Motor neuron (in vitro differentiated cells): ENCODE data around the gene TSACC. TPM values are rescaled to one million over a fixed set of nuclear protein-coding genes. Genes with fewer than 3 reads are reported as not detected.
"Not testable (repeated sequence)": the region's sequence is repeated elsewhere in the genome, so short reads cannot be mapped to it uniquely, and the experiment has no call there.

Experiments used
- ATAC-seq, 8 experiments: fragments of 200-7000 bp; cut with Tn5 transposase; replicated peaks in 6 of 8; 2 replicates each; pipeline ENCODE4 v1.8.0; 2021; ENCODE audit warnings: mild to moderate bottlenecking in 8 of 8, moderate library complexity in 8 of 8
- H3K27ac ChIP-seq, 2 donors: fragments of 250-450 bp; sonication (Bioruptor Pico); 2 replicates each; pipeline ENCODE4 v1.9.0; 2021; ENCODE audit warnings: antibody characterized with exemption in 2 of 2, mild to moderate bottlenecking in 2 of 2, moderate library complexity in 1 of 2
- H3K4me1 ChIP-seq, 2 donors: fragments of 250-450 bp; sonication (Bioruptor Pico); replicated peaks in 1 of 2; 2 replicates each; pipeline ENCODE4 v1.6.1; 2021; ENCODE audit warnings: antibody characterized with exemption in 2 of 2, mild to moderate bottlenecking in 2 of 2, moderate library complexity in 1 of 2
- H3K4me3 ChIP-seq, 5 donors: fragments of 250-450 bp; sonication (Bioruptor Pico); 2 replicates each; pipeline ENCODE4 v1.9.0; 2021; ENCODE audit warnings: antibody characterized with exemption in 5 of 5, mild to moderate bottlenecking in 5 of 5, moderate library complexity in 4 of 5
- WGBS, 10 experiments: fragments of 450-650 bp; shearing (Covaris generic); methylation state at CpG; one replicate each; pipeline ENCODE4 v1.0.0; 2022; 5-methylcytosine and 5-hydroxymethylcytosine counted together
- in situ Hi-C, 9 experiments: fragments of 400-800 bp; cut with MboI; loops; one replicate each; pipeline ENCODE4 v1.15.0; 2021; ENCODE audit warnings: low sequenced_read_pairs in 9 of 9, low pct_unique_long_range_greater_than_20kb in 2 of 9; ENCODE audit not compliant: unreplicated experiment in 9 of 9
- total RNA-seq, 8 experiments: library from RNA; unstranded; fragments of 300-600 nt; gene quantifications; 2 replicates each; pipeline versions ENCODE4 v1.2.3 to v1.2.4, GENCODE V29; 2022

TSACC gene
- total RNA-seq, 8 experiments from 2014 or later = 0.22 to 8.3 (median 1.2) TPM; not detected in 2

DNA sequence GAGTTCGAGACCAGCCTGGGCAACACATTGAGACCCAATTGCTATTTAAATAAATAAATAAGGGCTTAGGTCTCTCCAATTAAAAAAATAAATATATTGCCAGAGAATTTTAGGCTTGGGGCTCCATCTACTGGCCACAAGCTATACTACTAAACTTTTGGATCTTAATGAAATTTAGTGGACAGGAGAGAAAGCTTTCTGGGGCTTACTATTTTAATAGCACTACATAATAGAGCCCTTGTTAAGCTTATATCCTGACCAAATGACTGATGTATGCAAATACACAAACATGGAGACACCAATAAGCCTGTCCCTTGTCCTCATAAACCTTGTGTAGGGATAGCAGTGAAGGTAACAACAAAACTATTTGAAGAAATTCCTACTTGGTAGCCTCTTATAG lies 18.7 kb upstream of the TSACC start:
- ATAC-seq = peak in 1 of 8 experiments; percentile 32
- no peak overlapping the region for H3K4me3 ChIP-seq
- no peaks in the 10 kb centered on the region for H3K4me1 ChIP-seq
- in situ Hi-C loops = no loop called here
- no peak overlapping the region for H3K27ac ChIP-seq
- 63 to 100% (median 100%) methylated on average over 1 of the region's 1 CpG; no CpG with 5 or more reads in 4 of the 10 experiments for WGBS, 10 experiments

DNA sequence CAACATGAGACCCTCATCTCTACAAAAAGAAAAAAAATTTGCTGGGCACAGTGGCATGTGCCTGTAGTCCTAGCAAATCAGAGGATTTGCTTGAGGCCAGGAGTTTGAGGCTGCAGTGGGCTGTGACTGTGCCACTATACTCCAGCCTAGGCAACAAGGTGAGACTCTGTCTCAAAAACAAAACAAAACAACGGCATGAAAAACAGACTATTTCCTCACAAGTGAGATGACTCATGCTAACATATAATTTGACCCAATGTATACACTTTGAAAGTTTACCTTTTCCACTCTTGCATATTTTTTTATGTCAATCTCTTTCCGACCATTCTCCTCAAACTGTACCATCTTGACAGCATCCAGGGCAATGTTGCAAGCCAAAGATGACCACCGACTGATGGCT lies 17.8 kb upstream of the TSACC start:
- H3K27ac ChIP-seq = no peak overlapping the region
- H3K4me1 ChIP-seq = no peaks in the 10 kb centered on the region
- in situ Hi-C loops = no loop called here
- H3K4me3 ChIP-seq = no peak overlapping the region
- no peak for ATAC-seq
- 36 to 100% (median 93%) methylated on average over 1 to 3 of the region's 3 CpGs; no CpG with 5 or more reads in 1 of the 10 experiments for WGBS, 10 experiments

DNA sequence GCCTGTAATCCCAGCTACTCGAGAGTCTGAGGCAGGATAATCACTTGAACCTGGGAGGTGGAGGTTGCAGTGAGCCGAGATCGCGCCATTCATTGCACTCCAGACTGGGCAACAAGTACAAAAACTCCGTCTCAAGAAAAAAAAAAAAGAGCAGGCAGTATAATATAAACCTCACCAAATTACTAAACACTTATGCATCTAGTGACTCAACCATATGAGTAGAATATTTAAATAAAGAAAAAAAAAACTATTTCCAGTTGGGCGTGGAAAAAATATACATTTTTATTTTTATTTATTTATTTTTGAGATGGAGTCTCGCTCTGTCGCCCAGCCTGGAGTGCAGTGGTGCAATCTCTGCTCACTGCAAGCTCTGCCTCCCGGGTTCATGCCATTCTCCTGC lies 15.1 kb upstream of the TSACC start:
- ATAC-seq = peak in 3 of 8 experiments; percentile 83 to 87 (median 83)
- H3K27ac ChIP-seq, H3K4me1 ChIP-seq, in situ Hi-C loops, H3K4me3 ChIP-seq: not testable (repeated sequence)
- 40 to 100% (median 86%) methylated on average over 1 to 9 of the region's 9 CpGs for WGBS, 10 experiments

DNA sequence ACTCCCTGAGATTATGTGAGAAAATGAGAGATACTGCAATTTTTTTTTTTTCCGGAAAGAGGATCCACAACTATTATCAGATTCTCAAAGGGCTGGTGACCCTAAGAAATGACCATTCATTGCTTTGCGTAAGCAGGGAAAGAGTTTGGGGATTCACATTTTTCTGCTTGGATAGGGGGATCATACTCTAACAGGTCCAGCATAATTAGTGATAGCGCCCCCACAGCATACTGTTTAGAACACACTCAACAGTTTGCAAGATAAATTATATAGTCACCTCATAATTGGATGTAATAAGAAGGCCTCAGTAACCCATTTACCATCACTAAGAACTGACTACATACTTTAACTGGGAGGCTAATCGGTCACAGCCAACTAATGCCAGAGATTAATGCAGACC lies 2.1 kb upstream of the TSACC start:
- peaks cover 11% of the 10 kb centered on the region in 2 donors for H3K4me1 ChIP-seq
- peak overlapping the region in 3 of 5 donors; percentile 63 to 84 (median 68) for H3K4me3 ChIP-seq
- WGBS, 10 experiments = 33 to 89% (median 81%) methylated on average over 1 to 4 of the region's 4 CpGs; no CpG with 5 or more reads in 1 of the 10 experiments
- ATAC-seq = no peak
- in situ Hi-C loops = no loop called here
- H3K27ac ChIP-seq = no peak overlapping the region

DNA sequence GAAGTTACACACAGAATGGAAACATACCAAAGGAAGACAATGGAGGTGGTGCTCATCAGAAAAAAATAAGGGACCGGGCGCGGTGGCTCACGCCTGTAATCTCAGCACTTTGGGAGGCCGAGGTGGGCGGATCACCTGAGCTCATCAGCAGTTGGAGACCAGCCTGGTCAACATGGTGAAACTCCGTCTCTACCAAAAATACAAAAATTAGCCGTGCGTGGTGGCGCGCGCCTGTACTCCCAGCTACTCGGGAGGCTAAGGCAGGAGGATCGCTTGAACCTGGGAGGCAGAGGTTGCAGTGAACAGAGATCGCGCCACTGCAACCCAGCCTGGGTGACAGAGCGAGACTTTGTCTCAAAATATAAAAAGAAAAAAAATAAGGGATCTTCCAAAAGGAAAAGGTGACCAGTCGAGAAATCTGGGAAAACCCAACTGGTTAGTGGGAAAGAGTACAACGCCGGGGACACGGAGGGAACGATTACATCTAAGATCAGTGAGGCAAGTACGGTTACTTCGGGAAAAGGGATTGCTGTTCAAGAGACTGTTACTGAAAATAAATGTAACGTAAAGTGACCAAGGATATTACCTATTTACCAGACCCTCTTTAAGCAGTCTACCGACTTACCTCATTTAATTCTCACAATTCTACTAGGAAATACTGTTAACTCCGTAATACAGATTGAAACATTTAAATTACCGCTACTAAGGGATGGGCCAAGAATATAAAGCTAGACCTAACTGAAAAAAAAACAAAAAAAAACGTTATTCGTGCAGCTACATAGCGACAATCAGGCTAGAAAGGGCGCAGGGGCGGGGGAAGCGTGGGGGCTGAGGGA lies 1.1 kb upstream of the TSACC start:
- 9 to 84% (median 36%) methylated on average over 5 to 34 of the region's 34 CpGs for WGBS, 10 experiments
- ATAC-seq = no peak

DNA sequence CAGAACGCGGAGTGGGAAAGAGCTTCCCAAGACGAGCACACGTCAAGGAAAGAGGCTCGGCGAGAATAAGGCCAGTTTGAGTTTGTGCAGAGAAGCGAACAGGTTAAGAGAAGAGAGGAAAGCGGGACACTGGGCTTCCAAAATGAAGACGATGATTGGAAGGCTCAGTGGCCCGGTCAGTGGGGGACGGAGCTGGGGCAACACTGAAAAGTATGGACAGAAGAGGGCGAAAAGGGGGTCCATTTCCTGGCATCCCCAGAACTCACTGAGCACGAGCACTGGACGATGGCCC lies 492 bp upstream of the TSACC start:
- in situ Hi-C loops = no loop called here
- peak overlapping the region; percentile 59 to 84 (median 68) for H3K4me3 ChIP-seq
- WGBS, 10 experiments = 0 to 3% (median 0%) methylated on average over 1 to 11 of the region's 14 CpGs; no CpG with 5 or more reads in 4 of the 10 experiments
- ATAC-seq = peak in 7 of 8 experiments; percentile 0 to 32 (median 0)
- H3K27ac ChIP-seq = peak overlapping the region; percentile 78 to 84
- peaks cover 11% of the 10 kb centered on the region in 2 donors for H3K4me1 ChIP-seq

More for the DNA sequence above, 1.1 kb upstream of the TSACC start:
- H3K4me1 ChIP-seq = peaks cover 11% of the 10 kb centered on the region in 2 donors
- peak overlapping the region; percentile 59 to 84 (median 68) for H3K4me3 ChIP-seq
- H3K27ac ChIP-seq = peak overlapping the region; percentile 78 to 84
- in situ Hi-C loops = no loop called here

DNA sequence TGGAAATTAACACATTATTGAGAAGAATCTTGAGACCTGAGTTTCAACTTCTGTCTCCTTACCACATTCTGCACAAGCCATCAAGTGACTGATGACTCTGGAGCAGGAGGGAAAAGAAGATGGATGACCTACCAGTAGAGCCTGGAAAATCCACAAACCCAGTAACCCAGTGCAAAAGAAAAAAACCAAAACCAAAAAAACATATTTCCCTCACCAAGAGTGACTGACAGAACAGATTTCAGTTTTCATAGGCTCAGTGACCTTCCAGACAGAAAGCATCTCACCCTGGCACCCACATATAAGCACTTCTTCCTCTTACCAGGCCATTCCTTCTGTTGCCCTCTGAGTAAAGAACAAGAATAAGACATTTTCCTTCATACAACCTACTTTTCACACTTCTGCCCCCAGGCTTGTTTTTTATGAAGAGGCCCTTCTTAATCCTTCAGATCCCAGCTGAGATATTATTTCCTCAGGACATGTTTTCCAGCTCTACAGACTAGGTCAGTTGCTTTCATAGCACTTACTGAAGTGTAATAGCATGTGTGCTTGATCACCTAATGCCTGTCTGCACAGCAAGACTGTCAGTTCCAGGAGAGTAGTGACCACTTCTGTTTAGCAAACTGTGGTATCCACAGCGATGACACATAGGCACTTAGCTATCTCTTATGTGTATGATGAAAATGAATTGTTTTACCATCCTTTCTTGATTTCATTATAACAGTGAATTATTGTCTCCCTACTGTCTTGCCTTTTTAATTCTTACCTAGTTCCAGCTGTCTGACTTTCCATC lies 4.0 kb downstream of the TSACC start:
- WGBS, 10 experiments = 40 to 100% (median 100%) methylated on average over 1 of the region's 1 CpG; no CpG with 5 or more reads in 5 of the 10 experiments
- no peak overlapping the region for H3K27ac ChIP-seq
- no peak overlapping the region for H3K4me3 ChIP-seq
- no peaks in the 10 kb centered on the region for H3K4me1 ChIP-seq
- no peak for ATAC-seq
- in situ Hi-C loops = no loop called here

DNA sequence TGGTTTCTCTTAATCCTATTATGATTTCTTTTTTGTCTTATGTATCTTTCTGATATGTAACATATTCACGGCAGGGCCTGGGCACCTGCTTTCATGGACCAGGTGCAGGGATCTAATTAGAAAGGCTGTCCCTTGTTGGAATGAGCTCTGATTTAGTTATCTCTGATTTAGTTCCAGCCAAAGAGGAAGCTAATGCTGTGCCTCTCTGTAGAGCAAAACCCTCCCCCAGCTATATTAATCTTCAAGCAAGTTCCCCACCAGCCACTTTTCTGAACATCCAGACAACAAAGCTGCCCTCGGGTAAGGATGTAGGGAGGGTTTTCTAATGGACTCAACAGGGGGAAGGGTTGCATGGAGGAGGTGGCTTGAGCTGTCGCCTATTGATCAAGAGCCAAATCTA lies 6.1 kb downstream of the TSACC start:
- ATAC-seq = no peak
- no peaks in the 10 kb centered on the region for H3K4me1 ChIP-seq
- in situ Hi-C loops = no loop called here
- 33 to 73% (median 60%) methylated on average over 1 to 3 of the region's 3 CpGs; no CpG with 5 or more reads in 1 of the 10 experiments for WGBS, 10 experiments
- H3K4me3 ChIP-seq = no peak overlapping the region
- no peak overlapping the region for H3K27ac ChIP-seq

DNA sequence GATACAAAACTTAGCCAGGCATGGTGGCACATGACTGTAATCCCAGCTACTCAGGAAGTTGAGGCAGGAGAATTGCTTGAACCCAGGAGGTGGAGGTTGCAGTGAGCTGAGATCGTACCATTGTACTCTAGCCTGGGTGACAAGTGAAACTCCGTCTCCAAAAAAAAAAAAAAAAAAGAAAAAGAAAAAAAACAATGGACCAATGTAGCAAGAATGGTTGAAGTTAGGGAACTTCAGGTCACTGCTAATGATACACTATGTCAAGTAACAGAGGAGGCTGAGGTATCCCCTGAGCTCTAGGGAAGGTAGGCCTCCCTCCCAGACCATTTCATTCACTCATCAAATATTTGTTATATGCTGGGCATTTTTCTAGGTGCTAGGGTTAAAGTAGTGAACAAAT lies 7.7 kb downstream of the TSACC start:
- in situ Hi-C loops, ATAC-seq, H3K4me1 ChIP-seq, H3K4me3 ChIP-seq, H3K27ac ChIP-seq: not testable (repeated sequence)
- WGBS, 10 experiments = 35 to 89% (median 75%) methylated on average over 1 to 2 of the region's 2 CpGs; no CpG with 5 or more reads in 2 of the 10 experiments

DNA sequence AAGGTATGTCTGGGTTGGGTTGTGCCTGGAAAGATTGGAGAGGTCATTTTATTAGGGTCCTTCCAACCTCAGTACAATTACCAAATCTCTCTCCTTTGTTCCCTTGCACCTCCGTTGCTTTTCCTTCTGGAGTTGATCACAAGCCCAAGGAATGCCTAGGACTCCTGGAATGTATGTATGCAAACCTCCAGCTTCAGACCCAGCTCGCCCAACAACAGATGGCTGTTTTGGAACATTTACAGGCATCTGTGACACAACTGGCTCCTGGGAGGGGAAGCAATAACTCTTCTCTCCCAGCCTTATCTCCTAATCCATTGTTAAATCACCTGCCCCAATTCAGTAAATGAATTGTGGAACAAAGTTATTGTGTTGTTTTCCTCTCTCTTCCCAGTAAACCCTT lies 8.3 kb downstream of the TSACC start:
- ATAC-seq = peak in 3 of 8 experiments; percentile 84 to 97 (median 90)
- Histone ChIP-seq H3K4me3 (no peak overlapping the region), H3K27ac (no peak overlapping the region), H3K4me1 (no peaks in the 10 kb centered on the region)
- in situ Hi-C loops = no loop called here
- 0 to 50% (median 16%) methylated on average over 1 to 2 of the region's 2 CpGs; no CpG with 5 or more reads in 3 of the 10 experiments for WGBS, 10 experiments

DNA sequence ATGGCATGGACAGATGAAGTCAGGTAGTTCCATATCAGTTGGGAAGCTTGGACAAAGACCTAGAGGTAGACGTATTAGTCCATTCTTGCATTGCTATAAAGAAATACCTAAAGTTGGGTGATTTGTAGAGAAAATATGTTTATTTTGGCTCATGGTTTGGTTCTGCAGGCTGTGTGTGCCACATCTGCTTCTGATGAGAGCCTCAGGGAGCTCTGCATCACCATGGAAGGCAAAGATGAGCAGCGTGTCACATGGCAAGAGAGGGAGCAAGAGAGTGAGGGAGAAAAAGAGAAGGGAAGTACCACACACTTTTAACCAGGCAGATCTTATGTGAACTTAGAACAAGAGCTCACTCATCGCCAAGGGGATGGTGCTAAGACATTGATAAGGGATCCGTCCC lies 9.0 kb downstream of the TSACC start:
- Histone ChIP-seq H3K4me1 (no peaks in the 10 kb centered on the region), H3K4me3 (no peak overlapping the region), H3K27ac (no peak overlapping the region)
- ATAC-seq = peak in 2 of 8 experiments; percentile 10 to 13
- in situ Hi-C loops = no loop called here
- 53 to 92% (median 68%) methylated on average over 3 to 4 of the region's 4 CpGs; no CpG with 5 or more reads in 4 of the 10 experiments for WGBS, 10 experiments

DNA sequence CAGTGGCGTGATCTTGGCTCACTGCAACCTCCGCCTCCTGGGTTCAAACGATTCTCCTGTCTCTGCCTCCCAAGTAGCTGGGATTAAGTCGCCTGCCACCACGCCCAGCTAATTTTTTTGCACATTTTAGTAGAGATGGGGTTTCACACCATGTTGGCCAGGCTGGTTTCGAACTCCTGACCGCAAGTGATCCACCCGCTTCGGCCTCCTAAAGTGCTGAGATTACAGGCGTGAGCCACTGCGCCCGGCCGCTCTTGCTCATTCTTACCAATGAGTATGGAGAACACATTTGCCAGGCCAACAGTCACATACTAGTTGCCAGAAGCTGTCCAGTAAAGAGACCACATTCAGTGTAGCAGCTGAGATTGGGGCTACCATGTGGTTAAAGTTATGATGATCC lies 14.2 kb downstream of the TSACC start:
- H3K27ac ChIP-seq, in situ Hi-C loops, H3K4me1 ChIP-seq, ATAC-seq, H3K4me3 ChIP-seq: not testable (repeated sequence)
- 67 to 100% (median 85%) methylated on average over 1 to 10 of the region's 13 CpGs; no CpG with 5 or more reads in 2 of the 10 experiments for WGBS, 10 experiments

DNA sequence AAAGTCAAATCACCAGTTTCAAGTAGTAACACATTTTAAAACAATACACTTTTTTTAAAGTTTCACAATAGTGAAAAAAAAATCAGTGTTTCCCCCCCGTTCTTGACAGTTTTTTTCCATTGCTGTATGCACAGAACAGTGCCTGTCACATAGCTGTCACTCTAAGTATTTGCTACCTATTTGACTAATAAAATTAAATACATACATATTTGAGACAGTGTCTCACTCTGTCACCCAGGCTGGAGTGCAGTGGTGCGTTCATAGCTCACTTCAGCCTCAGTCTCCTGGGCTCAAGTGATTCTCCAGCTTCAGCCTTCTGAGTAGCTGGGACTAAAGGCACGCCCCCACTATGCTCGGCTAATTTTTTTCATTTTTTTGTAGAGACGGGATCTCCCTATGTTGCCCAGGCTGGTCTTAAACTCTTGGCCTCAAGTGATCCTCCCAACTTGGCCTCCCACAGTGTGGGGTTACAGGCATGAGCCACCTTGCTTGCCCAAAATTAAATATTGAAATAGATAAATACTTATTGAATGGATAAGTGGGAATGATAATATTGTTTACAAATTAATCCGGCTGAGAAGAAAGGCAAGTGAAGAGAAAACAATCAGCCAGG lies 18.0 kb downstream of the TSACC start:
- in situ Hi-C loops = no loop called here

More for the DNA sequence above, 18.0 kb downstream of the TSACC start:
- H3K4me3 ChIP-seq = no peak overlapping the region
- H3K27ac ChIP-seq = no peak overlapping the region
- peaks cover 3% of the 10 kb centered on the region in 2 donors for H3K4me1 ChIP-seq
- ATAC-seq = peak in 3 of 8 experiments; percentile 4 to 13 (median 11)
- 0 to 83% (median 42%) methylated on average over 2 to 6 of the region's 6 CpGs for WGBS, 10 experiments
